Measurements from ENCODE around the gene APP.

APP gene

GRCh38 chr21:25961042-25961441 lies 209.5 kb downstream of the APP start:
- Histone ChIP-seq H3K27me3 (ENCODE audit: insufficient read depth, poor library complexity, severe bottlenecking) (no peaks in the 10 kb centered on the region), H3K4me3 (replicated peaks; ENCODE audit: insufficient read depth, low read length) (no peak overlapping the region), H3K27ac (replicated peaks) (no peak overlapping the region)
- DNase-seq (ENCODE audit: low read depth in 1 of 2, low spot score in 1 of 2) = no peak
- TF ChIP-seq CTCF (IDR thresholded peaks at IDR 0.05; ENCODE audit: insufficient read depth, low read length) (no peak), SPI1 (IDR thresholded peaks at IDR 0.05; ENCODE audit: borderline replicate concordance, low read depth) (no peak), GABPA (IDR thresholded peaks at IDR 0.05; ENCODE audit: low read depth) (no peak), REST (IDR thresholded peaks at IDR 0.05; ENCODE audit: insufficient replicate concordance, low read depth) (no peak), POLR2AphosphoS5 (IDR thresholded peaks at IDR 0.05; ENCODE audit: low read depth) (no peak)

GRCh38 chr21:25960402-25960801 lies 210.2 kb downstream of the APP start:
- H3K27me3 ChIP-seq (ENCODE audit: insufficient read depth, poor library complexity, severe bottlenecking) = no peaks in the 10 kb centered on the region
- no peak overlapping the region for H3K4me3 ChIP-seq (replicated peaks; ENCODE audit: insufficient read depth, low read length)
- no peak for DNase-seq (ENCODE audit: low read depth in 1 of 2, low spot score in 1 of 2)
- TF ChIP-seq GABPA (IDR thresholded peaks at IDR 0.05; ENCODE audit: low read depth) (no peak), CTCF (IDR thresholded peaks at IDR 0.05; ENCODE audit: insufficient read depth, low read length) (no peak), POLR2AphosphoS5 (IDR thresholded peaks at IDR 0.05; ENCODE audit: low read depth) (no peak), SPI1 (IDR thresholded peaks at IDR 0.05; ENCODE audit: borderline replicate concordance, low read depth) (no peak), REST (IDR thresholded peaks at IDR 0.05; ENCODE audit: insufficient replicate concordance, low read depth) (no peak)
- H3K27ac ChIP-seq (replicated peaks) = no peak overlapping the region

- DNase-seq (ENCODE audit: low read depth in 1 of 2, low spot score in 1 of 2) = no peak
- H3K4me3 ChIP-seq (replicated peaks; ENCODE audit: insufficient read depth, low read length) = no peak overlapping the region
- TF ChIP-seq GABPA (IDR thresholded peaks at IDR 0.05; ENCODE audit: low read depth) (no peak), REST (IDR thresholded peaks at IDR 0.05; ENCODE audit: insufficient replicate concordance, low read depth) (no peak), SPI1 (IDR thresholded peaks at IDR 0.05; ENCODE audit: borderline replicate concordance, low read depth) (no peak), POLR2AphosphoS5 (IDR thresholded peaks at IDR 0.05; ENCODE audit: low read depth) (no peak), CTCF (IDR thresholded peaks at IDR 0.05; ENCODE audit: insufficient read depth, low read length) (no peak)
- H3K27me3 ChIP-seq (ENCODE audit: insufficient read depth, poor library complexity, severe bottlenecking) = no peaks in the 10 kb centered on the region
- H3K27ac ChIP-seq (replicated peaks) = no peak overlapping the region
Observed at GRCh38 chr21:25959799-25960198, 210.8 kb downstream of the APP start.
